ENCODE results near the gene TEX22.

TEX22 gene

DNA sequence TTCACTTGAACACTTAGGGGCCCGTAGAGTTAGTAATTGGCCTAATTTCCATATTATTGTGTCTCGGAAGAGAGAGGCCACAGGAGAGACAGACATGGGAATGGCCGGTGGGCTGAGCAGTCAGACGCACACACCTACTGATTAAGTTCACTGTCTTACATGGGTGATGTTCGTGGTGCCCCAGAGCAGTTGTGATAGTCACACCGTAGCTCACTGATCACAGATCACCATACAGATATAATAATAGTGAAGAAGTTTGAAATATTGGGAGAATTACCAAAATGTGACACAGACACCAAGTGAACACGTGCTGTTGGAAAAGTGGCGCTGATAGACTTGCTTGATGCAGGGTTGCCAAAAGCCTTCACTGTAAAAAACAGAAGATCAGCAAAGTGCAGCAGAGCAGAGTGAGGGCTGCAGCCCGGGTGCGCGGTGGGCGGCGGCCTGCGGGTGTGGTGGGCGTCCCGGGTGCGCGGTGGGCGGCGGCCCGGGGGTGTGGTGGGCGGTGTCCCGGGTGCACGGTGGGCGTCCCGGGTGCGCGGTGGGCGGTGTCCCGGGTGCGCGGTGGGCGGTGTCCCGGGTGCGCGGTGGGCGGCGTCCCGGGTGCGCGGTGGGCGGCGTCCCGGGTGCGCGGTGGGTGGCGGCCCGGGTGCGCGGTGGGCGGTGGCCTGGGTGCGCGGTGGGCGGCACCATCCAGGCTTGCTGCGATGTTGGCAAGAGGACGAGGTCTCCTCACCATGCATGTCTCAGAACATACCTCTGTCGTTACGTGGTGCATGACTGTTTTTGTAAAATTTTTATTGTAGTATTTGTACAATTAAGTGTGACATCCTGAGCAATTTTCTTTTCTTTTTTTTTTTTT, 34.3 kb upstream of the TEX22 start:
- no peak for TF ChIP-seq Cebpa-rat (IDR thresholded peaks at IDR 0.05)
- H3K4me2 ChIP-seq: peak overlapping the region; percentile 86 to 97 (median 93)

GRCh38 chr14:105365101-105365500, 33.2 kb upstream of the TEX22 start:
- H3K9ac ChIP-seq: peak overlapping the region; percentile 4 to 65 (median 40); a peak in 12 of 22 replicates
- no peak for TF ChIP-seq Cebpa-rat (IDR thresholded peaks at IDR 0.05)
- H3K36me3 ChIP-seq: peaks cover 0 to 43% (median 26%) of the 10 kb centered on the region in 11 experiments; a peak in 14 of 22 replicates
- H4K20me1 ChIP-seq: peaks cover 7 to 42% (median 21%) of the 10 kb centered on the region in 11 experiments; a peak in 19 of 22 replicates
- peak overlapping the region in 8 of 10 experiments; percentile 8 to 63 (median 44); a peak in 10 of 20 replicates for H3K4me3 ChIP-seq
- H3K9me3 ChIP-seq (replicated peaks in 1 of 11): no peaks in the 10 kb centered on the region
- H3K4me1 ChIP-seq: peaks cover 20 to 33% (median 25%) of the 10 kb centered on the region in 10 experiments
- peaks cover 0 to 4% (median 0%) of the 10 kb centered on the region in 11 experiments; a peak in 2 of 22 replicates for H3K27me3 ChIP-seq
- peak overlapping the region; percentile 86 to 97 (median 93) for H3K4me2 ChIP-seq
- no peak overlapping the region for H3K27ac ChIP-seq

More for the DNA sequence above, 34.3 kb upstream of the TEX22 start:
- peaks cover 0 to 35% (median 26%) of the 10 kb centered on the region in 11 experiments; a peak in 14 of 22 replicates for H3K36me3 ChIP-seq
- peak overlapping the region; percentile 4 to 65 (median 40); a peak in 11 of 22 replicates for H3K9ac ChIP-seq
- peaks cover 0 to 4% (median 0%) of the 10 kb centered on the region in 11 experiments; a peak in 2 of 22 replicates for H3K27me3 ChIP-seq
- peak overlapping the region; percentile 8 to 63 (median 44); a peak in 19 of 20 replicates for H3K4me3 ChIP-seq
- H3K9me3 ChIP-seq (replicated peaks in 1 of 11): no peaks in the 10 kb centered on the region
- peaks cover 20 to 33% (median 26%) of the 10 kb centered on the region in 10 experiments for H3K4me1 ChIP-seq
- H3K27ac ChIP-seq: 0 out of 22 replicates have a peak overlapping the region, but pooled peaks of 1 of the 11 experiments have one; percentile 9
- H4K20me1 ChIP-seq: peaks cover 7 to 42% (median 21%) of the 10 kb centered on the region in 11 experiments; a peak in 19 of 22 replicates

GRCh38 chr14:105365681-105366080, 32.7 kb upstream of the TEX22 start:
- Histone ChIP-seq H3K36me3 (peaks cover 0 to 41% (median 22%) of the 10 kb centered on the region in 11 experiments; a peak in 14 of 22 replicates), H3K4me1 (peaks cover 20 to 36% (median 25%) of the 10 kb centered on the region in 10 experiments), H3K27me3 (peaks cover 0 to 4% (median 0%) of the 10 kb centered on the region in 11 experiments; a peak in 2 of 22 replicates), H4K20me1 (peaks cover 7 to 42% (median 24%) of the 10 kb centered on the region in 11 experiments; a peak in 19 of 22 replicates), H3K9me3 (replicated peaks in 1 of 11) (no peaks in the 10 kb centered on the region), H3K4me2 (peak overlapping the region in 10 of 11 experiments; percentile 86 to 97 (median 93); a peak in 20 of 22 replicates), H3K27ac (no peak overlapping the region), H3K9ac (peak overlapping the region in 6 of 11 experiments; percentile 29 to 65 (median 45); a peak in 9 of 22 replicates), H3K4me3 (no peak overlapping the region)
- TF ChIP-seq Cebpa-rat (IDR thresholded peaks at IDR 0.05): no peak

DNA sequence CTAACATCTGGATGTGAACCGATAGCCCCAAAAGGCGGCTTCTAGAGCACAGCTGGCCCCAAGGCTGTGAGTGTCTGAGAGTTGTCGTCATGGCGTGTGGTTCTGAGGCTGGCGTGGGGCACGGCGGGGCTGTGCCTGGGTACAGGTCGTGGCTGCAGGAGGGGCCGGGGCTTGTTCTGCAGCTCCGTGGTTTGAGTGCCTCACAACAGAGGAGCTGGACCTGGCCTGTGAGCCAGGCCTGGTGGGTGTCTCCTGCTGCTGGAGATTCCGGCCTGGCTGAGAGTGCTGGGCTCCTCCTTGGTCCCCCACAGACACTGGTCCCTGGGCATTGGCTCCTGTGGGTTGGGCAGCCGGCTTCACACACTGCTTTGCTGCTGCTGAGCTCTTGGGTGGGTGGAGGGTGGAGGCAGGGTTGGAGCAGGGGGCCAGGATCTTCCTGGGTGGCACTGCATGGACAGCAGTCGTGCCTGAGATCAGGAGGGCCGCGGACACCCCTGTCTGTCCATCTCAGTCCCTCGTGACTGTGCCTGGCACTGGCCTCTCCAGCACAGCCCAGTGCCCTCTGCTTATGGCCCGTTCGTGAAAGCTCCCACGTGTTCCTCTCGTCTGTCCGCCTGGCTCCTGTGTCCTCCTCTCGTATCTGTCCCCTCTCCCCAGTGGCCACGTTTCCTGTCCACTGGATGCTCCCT, 31.8 kb upstream of the TEX22 start:
- Histone ChIP-seq H4K20me1 (peaks cover 7 to 42% (median 24%) of the 10 kb centered on the region in 11 experiments; a peak in 19 of 22 replicates), H3K36me3 (peaks cover 0 to 36% (median 17%) of the 10 kb centered on the region in 11 experiments; a peak in 15 of 22 replicates), H3K9me3 (replicated peaks in 1 of 11) (no peaks in the 10 kb centered on the region), H3K27me3 (peaks cover 0 to 4% (median 0%) of the 10 kb centered on the region in 11 experiments; a peak in 2 of 22 replicates), H3K4me3 (no peak overlapping the region), H3K4me1 (peaks cover 20 to 36% (median 25%) of the 10 kb centered on the region in 10 experiments), H3K27ac (no peak overlapping the region), H3K9ac (peak overlapping the region in 2 of 11 experiments; percentile 23 to 29; a peak in 1 of 22 replicates), H3K4me2 (no peak overlapping the region)
- TF ChIP-seq Cebpa-rat (IDR thresholded peaks at IDR 0.05): no peak

GRCh38 chr14:105367116-105368031, 31.0 kb upstream of the TEX22 start:
- Histone ChIP-seq H3K9ac (0 out of 22 replicates have a peak overlapping the region, but pooled peaks of 1 of the 11 experiments have one; percentile 29), H3K27ac (no peak overlapping the region), H3K9me3 (replicated peaks in 1 of 11) (no peaks in the 10 kb centered on the region), H3K4me2 (no peak overlapping the region), H4K20me1 (peaks cover 7 to 42% (median 24%) of the 10 kb centered on the region in 11 experiments; a peak in 19 of 22 replicates), H3K27me3 (peaks cover 0 to 4% (median 0%) of the 10 kb centered on the region in 11 experiments; a peak in 2 of 22 replicates), H3K36me3 (peaks cover 0 to 41% (median 17%) of the 10 kb centered on the region in 11 experiments; a peak in 15 of 22 replicates), H3K4me1 (peaks cover 20 to 36% (median 25%) of the 10 kb centered on the region in 10 experiments), H3K4me3 (no peak overlapping the region)
- TF ChIP-seq Cebpa-rat (IDR thresholded peaks at IDR 0.05): no peak

DNA sequence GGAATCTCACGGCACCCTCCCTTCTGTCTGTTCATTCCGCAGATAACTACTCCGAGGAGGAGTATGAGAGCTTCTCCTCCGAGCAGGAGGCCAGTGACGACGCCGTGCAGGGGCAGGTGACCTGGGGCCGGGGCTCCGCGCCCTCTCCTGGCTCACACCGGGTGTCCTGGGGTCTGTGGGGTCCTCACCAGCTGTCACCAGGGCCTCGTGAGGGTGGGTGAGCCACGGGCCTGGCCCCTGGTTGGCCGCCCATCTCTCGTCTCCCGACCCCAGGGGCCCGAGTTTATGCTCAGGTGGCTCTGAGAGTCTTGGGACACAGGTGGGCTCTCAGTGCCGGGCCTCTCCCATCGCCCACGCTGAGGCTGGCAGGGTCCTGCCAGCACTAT, 30.3 kb upstream of the TEX22 start:
- no peak overlapping the region for H3K4me3 ChIP-seq
- no peak overlapping the region for H3K4me2 ChIP-seq
- no peaks in the 10 kb centered on the region for H3K9me3 ChIP-seq (replicated peaks in 1 of 11)
- H3K27ac ChIP-seq: no peak overlapping the region
- no peak for TF ChIP-seq Cebpa-rat (IDR thresholded peaks at IDR 0.05)
- H4K20me1 ChIP-seq: peaks cover 7 to 42% (median 24%) of the 10 kb centered on the region in 11 experiments; a peak in 19 of 22 replicates
- peaks cover 20 to 36% (median 25%) of the 10 kb centered on the region in 10 experiments for H3K4me1 ChIP-seq
- peaks cover 0 to 4% (median 0%) of the 10 kb centered on the region in 11 experiments; a peak in 2 of 22 replicates for H3K27me3 ChIP-seq
- no peak overlapping the region for H3K9ac ChIP-seq
- peaks cover 0 to 41% (median 17%) of the 10 kb centered on the region in 11 experiments; a peak in 15 of 22 replicates for H3K36me3 ChIP-seq

DNA sequence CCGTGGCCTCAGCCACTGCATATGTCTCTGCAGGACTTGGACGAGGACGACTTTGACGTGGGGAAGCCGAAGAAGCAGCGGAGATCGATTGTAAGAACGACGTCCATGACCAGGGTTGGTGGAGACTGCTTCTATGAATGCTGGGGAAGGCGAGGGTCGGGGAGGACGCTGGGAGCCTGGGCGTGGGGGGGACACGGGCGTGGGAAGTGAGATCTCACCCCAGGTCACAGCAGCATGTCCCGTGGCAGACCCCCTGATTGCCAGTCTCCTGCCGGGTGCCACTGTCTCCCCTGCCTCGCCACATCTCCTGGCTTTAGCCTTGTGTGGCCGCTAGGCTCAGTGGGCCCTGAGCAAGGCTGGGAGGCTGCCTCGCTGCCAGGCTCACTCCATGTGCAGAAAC, 29.9 kb upstream of the TEX22 start:
- Histone ChIP-seq H3K4me1 (peaks cover 20 to 34% (median 24%) of the 10 kb centered on the region in 10 experiments), H3K4me3 (no peak overlapping the region), H4K20me1 (peaks cover 7 to 38% (median 22%) of the 10 kb centered on the region in 11 experiments; a peak in 19 of 22 replicates), H3K27ac (no peak overlapping the region), H3K4me2 (no peak overlapping the region), H3K36me3 (peaks cover 0 to 41% (median 17%) of the 10 kb centered on the region in 11 experiments; a peak in 15 of 22 replicates), H3K27me3 (peaks cover 0 to 4% (median 0%) of the 10 kb centered on the region in 11 experiments; a peak in 2 of 22 replicates), H3K9ac (no peak overlapping the region), H3K9me3 (replicated peaks in 1 of 11) (no peaks in the 10 kb centered on the region)
- TF ChIP-seq Cebpa-rat (IDR thresholded peaks at IDR 0.05): no peak
